Measurements from ENCODE around the gene C9orf43. TPM values are rescaled to one million over a fixed set of nuclear protein-coding genes. Genes with fewer than 3 reads are reported as not detected.
"Not testable (repeated sequence)": the region's sequence is repeated elsewhere in the genome, so short reads cannot be mapped to it uniquely, and the experiment has no call there.

Gene C9orf43
- total RNA-seq, 2 experiments from 2014 or later: 0.16 to 0.41 TPM

DNA sequence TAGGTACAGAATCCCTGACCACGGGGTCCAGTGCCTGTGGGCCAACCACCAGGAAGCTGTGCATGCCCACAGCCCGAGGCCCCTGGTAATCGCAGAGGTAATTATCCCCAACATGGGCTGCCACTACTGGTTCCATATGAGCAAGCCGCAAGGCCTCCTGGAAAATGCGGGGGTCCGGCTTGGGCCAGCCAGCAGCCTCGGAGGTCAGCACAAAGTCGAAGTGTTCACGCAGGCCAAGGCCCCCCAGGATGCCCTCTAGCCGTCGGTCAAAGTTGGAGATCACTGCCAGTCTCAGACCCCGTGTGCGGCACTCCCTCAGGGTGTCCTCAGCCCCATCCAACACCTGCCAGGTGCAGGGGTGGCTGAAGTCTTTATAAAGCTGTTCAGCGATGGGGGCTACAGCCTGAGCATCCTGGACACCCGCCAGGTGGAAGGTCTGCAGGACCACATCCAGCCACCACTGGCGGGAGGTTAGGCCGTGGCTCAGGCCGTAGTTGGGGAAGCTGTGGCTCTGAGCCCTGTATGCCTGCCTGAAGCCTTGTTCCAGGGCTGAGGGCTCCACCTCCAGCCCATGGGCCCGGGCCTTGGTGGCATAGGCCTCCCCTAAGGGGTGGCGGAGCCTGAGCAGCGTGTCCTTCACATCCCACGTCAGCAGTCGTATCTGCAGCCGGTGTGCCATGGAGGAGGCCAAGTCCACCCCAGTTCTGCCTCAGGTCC, 36.7 kb upstream of the C9orf43 start:
- CTCF ChIA-PET: interaction anchor here (1.0 to 2.2 kb wide), 3 partner anchors 28 to 281 kb away, joined by 3 to 6 read pairs (median 3); partner anchors contain the start of genes ALAD, CDC26 and PRPF4
- ATAC-seq (no peak), DNase-seq (no peak)
- Mint-ChIP-seq H3K4me3 (no peak overlapping the region), H3K9me3 (ENCODE audit: low read depth) (no peaks in the 10 kb centered on the region), H3K36me3 (peaks cover 3% of the 10 kb centered on the region), H3K27ac (no peak overlapping the region), H3K27me3 (no peaks in the 10 kb centered on the region), H3K4me1 (peaks cover 12% of the 10 kb centered on the region)

DNA sequence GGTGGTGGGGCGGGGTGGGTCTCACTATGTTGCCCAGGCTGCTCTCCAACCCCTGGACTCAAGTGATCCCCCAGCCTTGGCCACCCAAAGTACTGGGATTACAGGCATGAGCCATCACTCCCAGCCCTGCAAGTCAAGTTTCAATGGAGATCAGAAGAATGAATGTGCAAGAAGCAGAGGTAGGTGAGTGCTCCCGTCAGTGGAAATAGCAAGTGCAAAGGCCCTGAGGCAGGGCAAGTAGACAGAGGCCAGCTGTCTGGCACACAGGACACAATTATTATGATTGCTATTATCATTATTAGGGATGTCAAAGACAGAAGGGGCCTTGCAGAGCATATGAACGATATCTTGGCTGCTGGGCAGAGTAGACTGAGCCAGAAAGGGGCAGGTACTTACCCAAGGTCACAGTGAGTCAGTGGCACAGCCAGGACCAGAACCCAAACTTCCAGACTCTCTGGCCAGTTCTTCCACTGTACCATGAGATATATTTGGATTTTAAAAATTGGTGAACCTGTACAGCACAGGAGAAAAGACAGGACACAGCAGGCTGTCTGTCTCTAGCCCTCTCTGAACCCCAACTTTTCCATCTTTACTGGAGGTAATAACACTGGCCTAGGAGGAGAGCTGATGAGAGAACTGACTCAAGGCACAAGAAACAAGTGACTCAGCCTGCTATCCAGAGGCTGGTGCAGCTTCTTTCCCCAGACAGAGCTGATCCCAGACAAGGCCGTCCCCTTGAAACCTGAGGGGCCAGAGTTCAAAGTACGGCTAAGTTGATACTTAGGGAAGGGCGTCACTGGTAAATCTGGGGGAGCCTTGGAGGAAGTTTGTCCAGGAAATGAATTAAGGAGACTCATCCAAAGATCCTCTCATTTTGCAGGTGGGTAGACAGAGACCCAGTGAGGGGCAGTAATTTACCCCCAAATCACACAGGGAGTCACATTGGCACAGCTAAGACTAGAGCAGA, 35.2 kb upstream of the C9orf43 start:
- Mint-ChIP-seq H3K27me3 (no peaks in the 10 kb centered on the region), H3K4me1 (peaks cover 12% of the 10 kb centered on the region), H3K27ac (peak overlapping the region; percentile 59), H3K9me3 (ENCODE audit: low read depth) (no peaks in the 10 kb centered on the region), H3K4me3 (peak overlapping the region; percentile 75), H3K36me3 (peaks cover 3% of the 10 kb centered on the region)
- CTCF ChIA-PET: interaction anchor here (0.7 to 2.2 kb wide), 5 partner anchors 26 to 279 kb away, joined by 3 to 6 read pairs (median 4); partner anchors contain the start of genes ALAD, BSPRY, CDC26 and PRPF4
- DNase-seq (no peak), ATAC-seq (no peak)

DNA sequence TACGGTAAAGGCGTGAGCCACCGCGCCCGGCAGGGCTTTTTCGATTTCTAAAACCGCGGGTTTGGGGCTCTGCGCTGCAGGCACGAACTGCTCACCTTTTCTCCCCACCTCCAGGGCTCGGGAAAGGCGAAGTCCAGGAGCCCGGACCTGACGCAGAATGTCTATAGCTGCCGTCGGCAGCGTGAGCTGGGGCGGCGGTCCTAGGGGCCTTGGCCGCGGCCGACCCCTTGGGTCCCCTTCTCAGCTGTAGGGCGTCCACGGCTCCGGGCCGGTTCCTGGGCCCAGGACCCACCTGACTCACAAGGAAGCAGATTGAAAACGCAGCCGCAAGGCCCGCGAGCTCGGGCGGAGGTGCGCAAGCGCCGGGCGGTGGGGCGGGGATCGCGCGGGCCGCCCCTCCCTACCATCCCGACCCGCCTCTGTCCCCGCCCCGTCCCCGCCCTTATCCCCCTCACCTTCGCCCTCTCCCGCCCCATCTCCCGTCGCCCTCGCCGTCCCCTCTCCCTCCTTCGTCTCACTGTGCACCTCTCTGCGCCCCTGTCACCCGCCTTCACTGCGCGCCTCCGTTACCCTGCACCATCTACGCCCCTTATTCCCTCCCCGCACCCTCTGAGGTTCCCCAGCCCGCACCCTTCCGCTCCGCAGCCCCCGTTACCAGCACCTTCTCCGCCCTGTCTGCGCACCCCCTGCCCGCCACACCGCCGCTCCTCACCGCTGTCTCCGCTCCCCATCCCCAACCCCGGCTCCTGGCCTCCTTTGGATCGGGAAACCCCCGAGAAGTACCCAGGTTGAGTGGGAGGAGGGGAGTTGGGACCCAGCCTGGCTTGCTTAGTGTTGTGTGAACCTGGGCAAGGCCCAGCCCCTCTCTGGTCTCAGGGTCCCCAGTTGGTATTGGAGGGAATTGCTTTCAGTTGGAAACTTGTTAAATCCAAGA, 33.6 kb upstream of the C9orf43 start, which contains the start of gene HDHD3:
Gene HDHD3, minus strand, starts transcription at position 353 of the 934 bp plus-strand sequence. CDS start 2,632 bp downstream, outside the sequence.
- H3K9me3 Mint-ChIP-seq (ENCODE audit: low read depth): no peaks in the 10 kb centered on the region
- DNase-seq (peak; percentile 88), ATAC-seq (peak; percentile 94)
- peaks cover 15% of the 10 kb centered on the region for H3K4me1 Mint-ChIP-seq
- peak within 1 kb of the TSS; percentile 82 for H3K27ac Mint-ChIP-seq
- CTCF ChIA-PET: interaction anchor here (0.7 to 1.8 kb wide), 7 partner anchors 13 to 206 kb away, joined by 3 to 6 read pairs (median 3); partner anchors contain the start of genes BSPRY, C9orf43 and POLE3
- peak within 1 kb of the TSS; percentile 75 for H3K4me3 Mint-ChIP-seq
- H3K27me3 Mint-ChIP-seq: no peaks in the 10 kb centered on the region
- H3K36me3 Mint-ChIP-seq: peaks cover 3% of the 10 kb centered on the region

DNA sequence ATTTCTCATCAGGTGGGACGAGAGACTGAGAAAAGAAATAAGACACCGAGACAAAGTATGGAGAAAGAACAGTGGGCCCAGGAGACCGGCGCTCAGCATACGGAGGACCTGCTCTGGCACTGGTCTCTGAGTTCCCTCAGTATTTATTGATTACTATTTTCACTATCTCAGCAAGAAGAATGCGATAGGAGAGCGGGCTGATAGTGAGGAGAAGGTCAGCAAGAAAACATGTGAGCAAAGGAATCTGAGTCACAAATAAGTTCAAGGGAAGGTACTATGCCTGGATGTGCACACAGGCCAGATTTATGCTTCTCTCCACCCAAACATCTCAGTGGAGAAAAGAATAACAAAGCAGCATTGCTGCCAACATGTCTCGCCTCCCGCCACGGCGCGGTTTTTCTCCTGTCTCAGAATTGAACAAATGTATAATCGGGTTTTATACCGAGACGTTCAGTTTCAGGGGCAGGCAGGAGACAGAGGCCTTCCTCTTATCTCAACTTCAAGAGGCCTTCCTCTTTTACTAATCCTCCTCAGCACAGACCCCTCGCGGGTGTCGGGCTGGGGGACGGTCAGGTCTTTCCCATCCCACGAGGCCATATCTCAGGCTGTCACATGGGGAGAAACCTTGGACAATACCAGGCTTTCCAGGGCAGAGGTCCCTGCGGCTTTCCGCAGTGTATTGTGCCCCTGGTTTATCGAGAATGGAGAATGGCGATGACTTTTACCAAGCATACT, 31.3 kb upstream of the C9orf43 start:
- H3K9me3 Mint-ChIP-seq (ENCODE audit: low read depth); H3K4me3 Mint-ChIP-seq; H3K27me3 Mint-ChIP-seq; H3K27ac Mint-ChIP-seq; DNase-seq; H3K36me3 Mint-ChIP-seq; ATAC-seq; CTCF ChIA-PET: not testable (repeated sequence)
- peaks cover 15% of the 10 kb centered on the region for H3K4me1 Mint-ChIP-seq

- CTCF ChIA-PET; H3K27ac Mint-ChIP-seq; H3K9me3 Mint-ChIP-seq (ENCODE audit: low read depth); ATAC-seq; DNase-seq; H3K4me3 Mint-ChIP-seq; H3K27me3 Mint-ChIP-seq; H3K36me3 Mint-ChIP-seq: not testable (repeated sequence)
- peaks cover 15% of the 10 kb centered on the region for H3K4me1 Mint-ChIP-seq
Measured at GRCh38 chr9:113379829-113380210, 30.7 kb upstream of the C9orf43 start.

GRCh38 chr9:113380869-113381378, 29.6 kb upstream of the C9orf43 start:
- Mint-ChIP-seq H3K27ac (no peak overlapping the region), H3K9me3 (ENCODE audit: low read depth) (no peaks in the 10 kb centered on the region), H3K4me1 (peaks cover 5% of the 10 kb centered on the region), H3K36me3 (no peaks in the 10 kb centered on the region), H3K27me3 (no peaks in the 10 kb centered on the region), H3K4me3 (no peak overlapping the region)
- CTCF ChIA-PET: no interaction called here
- ATAC-seq: no peak
- DNase-seq: no peak

DNA sequence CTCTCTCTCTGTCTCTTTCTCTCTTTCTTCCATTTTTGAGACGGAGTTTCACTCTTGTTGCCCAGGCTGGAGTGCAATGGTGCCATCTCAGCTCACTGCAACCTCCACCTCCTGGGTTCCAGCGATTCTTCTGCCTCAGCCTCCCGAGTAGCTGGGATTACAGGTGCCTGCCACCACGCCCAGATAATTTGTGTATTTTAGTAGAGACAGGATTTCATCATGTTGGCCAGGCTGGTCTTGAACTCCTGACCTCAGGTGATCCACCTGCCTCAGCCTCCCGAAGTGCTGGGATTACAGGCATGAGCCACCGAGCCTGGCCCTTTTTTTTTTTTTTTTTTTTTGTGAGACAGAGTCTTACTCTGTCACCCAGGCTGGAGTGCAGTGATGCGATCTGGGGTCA, 29.1 kb upstream of the C9orf43 start:
- DNase-seq; H3K4me1 Mint-ChIP-seq; H3K27ac Mint-ChIP-seq; ATAC-seq; H3K36me3 Mint-ChIP-seq; H3K27me3 Mint-ChIP-seq; H3K9me3 Mint-ChIP-seq (ENCODE audit: low read depth); CTCF ChIA-PET; H3K4me3 Mint-ChIP-seq: not testable (repeated sequence)

DNA sequence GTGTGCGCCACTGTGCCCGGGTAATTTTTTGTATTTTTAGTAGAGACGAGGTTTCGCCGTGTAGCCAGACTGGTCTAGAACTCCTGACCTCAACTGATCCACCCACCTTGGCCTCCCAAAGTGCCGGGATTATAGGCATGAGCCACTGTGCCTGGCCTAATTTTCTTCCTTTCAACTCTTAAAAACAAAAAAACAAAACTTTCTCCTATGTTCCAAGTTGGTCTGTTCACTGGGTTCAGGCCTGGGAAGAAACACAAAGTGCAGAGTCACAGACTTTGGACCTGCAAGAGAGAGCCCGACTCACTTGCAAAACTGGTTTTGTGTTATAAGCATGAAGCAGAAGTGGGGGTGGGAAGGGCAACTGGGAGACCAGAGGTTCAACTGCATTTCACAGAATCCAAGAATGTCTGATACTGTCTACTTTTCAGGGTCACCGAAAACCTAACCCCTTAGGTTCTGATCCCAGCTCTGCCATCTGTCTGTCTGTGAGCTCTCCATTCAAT, 28.6 kb upstream of the C9orf43 start:
- H3K4me3 Mint-ChIP-seq: no peak overlapping the region
- CTCF ChIA-PET: no interaction called here
- no peak for ATAC-seq
- peaks cover 2% of the 10 kb centered on the region for H3K36me3 Mint-ChIP-seq
- H3K4me1 Mint-ChIP-seq: peaks cover 4% of the 10 kb centered on the region
- H3K27me3 Mint-ChIP-seq: no peaks in the 10 kb centered on the region
- H3K9me3 Mint-ChIP-seq (ENCODE audit: low read depth): no peaks in the 10 kb centered on the region
- no peak for DNase-seq
- H3K27ac Mint-ChIP-seq: no peak overlapping the region

DNA sequence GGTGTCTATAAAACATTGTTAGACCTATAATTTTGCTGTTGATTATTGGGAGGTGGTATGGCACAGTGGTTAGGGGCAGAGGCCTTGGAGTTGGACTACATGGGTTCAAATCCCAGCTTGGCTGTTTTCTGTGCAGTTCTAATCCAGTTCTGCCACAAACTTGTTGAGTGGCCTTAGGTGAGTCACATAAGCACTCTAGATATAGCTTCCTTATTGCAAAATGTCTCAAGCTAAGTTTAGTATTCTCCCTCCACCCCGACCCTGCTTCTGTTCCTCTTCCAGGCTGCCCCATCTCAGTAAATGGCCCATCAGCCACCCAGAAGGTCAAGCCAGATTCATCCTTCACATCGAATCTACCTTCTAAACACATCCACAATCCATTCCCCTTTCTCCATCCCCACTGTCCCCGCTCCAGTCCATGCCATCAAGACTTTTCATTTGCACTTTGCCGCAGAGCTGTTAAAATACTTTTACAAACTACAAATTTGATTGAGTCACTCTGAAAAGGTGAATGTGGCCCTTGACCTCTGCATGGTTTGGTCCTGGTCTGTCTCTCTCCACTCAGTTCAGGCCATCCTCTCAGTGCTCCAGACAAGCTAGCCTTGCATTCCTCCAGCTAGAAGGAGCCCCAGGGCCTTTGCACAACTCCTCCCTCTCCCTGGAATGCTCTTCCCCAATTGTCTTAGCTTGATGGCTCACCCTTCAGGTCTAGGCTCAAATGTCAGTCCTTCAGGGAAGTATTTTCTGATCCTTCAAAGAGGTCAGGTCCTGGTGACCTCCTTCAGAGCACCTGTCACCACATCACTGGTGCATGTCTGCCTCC, 23.8 kb upstream of the C9orf43 start:
- ATAC-seq (no peak), DNase-seq (no peak)
- CTCF ChIA-PET: interaction anchor here (1.4 to 1.7 kb wide), 3 partner anchors 10 to 59 kb away, joined by 3 to 4 read pairs (median 3); no protein-coding TSS in a partner anchor
- Mint-ChIP-seq H3K27ac (no peak overlapping the region), H3K4me3 (no peak overlapping the region), H3K36me3 (peaks cover 7% of the 10 kb centered on the region), H3K4me1 (no peaks in the 10 kb centered on the region), H3K9me3 (ENCODE audit: low read depth) (no peaks in the 10 kb centered on the region), H3K27me3 (no peaks in the 10 kb centered on the region)

GRCh38 chr9:113387560-113388230, 22.9 kb upstream of the C9orf43 start:
- H3K27me3 Mint-ChIP-seq: no peaks in the 10 kb centered on the region
- DNase-seq (no peak), ATAC-seq (no peak)
- no peaks in the 10 kb centered on the region for H3K4me1 Mint-ChIP-seq
- peaks cover 9% of the 10 kb centered on the region for H3K36me3 Mint-ChIP-seq
- CTCF ChIA-PET: interaction anchor here (1.7 kb wide), 1 partner anchor 14 kb away, joined by 3 read pairs; no protein-coding TSS in a partner anchor
- no peak overlapping the region for H3K4me3 Mint-ChIP-seq
- H3K9me3 Mint-ChIP-seq (ENCODE audit: low read depth): no peaks in the 10 kb centered on the region
- no peak overlapping the region for H3K27ac Mint-ChIP-seq

DNA sequence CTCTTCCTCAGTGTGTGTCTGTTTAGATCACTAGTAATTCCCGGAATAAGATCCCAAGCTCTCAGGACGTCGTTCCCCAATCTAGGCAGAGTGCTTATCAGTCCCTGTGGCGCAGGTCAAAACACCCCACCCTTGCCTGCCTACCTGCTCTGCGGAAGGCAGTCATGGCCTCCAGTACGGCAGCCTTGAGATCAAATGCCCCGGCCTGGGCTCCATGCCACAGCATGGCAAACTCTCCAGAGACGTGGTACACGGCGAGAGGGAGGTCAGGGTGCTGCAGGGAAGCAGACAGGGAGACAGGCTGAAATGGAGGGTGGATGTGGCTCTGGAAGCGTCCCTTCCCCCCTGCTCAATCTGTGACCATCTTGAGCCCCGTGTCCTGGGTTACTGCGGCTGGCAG, 21.7 kb upstream of the C9orf43 start:
- no peaks in the 10 kb centered on the region for H3K27me3 Mint-ChIP-seq
- no peaks in the 10 kb centered on the region for H3K4me1 Mint-ChIP-seq
- no peak overlapping the region for H3K27ac Mint-ChIP-seq
- no peak for ATAC-seq
- H3K4me3 Mint-ChIP-seq: no peak overlapping the region
- H3K9me3 Mint-ChIP-seq (ENCODE audit: low read depth): no peaks in the 10 kb centered on the region
- CTCF ChIA-PET: interaction anchor here (3.9 kb wide), 1 partner anchor 12 kb away, joined by 11 read pairs; the partner anchor contains the start of gene ALAD
- H3K36me3 Mint-ChIP-seq: peaks cover 9% of the 10 kb centered on the region
- no peak for DNase-seq

Measured in activated CD8-positive, alpha-beta memory T cell treated with anti-CD3 and anti-CD28 coated beads, Interleukin-2, amount 10 ng/mL, durations not matched to agents 7 days and 5 days (primary cell).